ENCODE measurements around the gene NTN3.
A peak's percentile ranks its signal among the peaks of the same experiment; 100 is the strongest.
"Not testable (repeated sequence)": the region's sequence is repeated elsewhere in the genome, so short reads cannot be mapped to it uniquely, and the experiment has no call there.

NTN3 gene

DNA sequence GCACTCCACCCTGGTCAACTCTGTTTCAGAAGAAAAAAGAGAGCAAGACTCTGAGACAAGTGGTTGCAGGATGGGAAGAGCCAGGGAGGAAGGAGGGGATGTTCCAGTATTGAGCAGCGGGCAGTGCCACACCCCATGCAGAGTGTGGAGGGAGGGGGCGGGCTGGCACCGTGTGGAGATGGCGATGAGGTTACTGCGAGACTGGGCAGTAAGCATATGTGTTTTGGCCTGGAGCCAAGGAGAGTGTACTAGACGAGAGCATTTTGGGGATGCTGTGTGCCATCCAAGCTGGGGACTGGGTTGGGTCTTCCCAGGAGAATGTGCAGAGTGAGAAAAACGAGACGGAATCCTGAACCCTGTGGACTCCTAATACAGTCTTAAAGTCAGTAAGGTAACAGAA, 7.2 kb downstream of the NTN3 start:
- DNase-seq (ENCODE audit: low read depth in 1 of 2, low spot score in 1 of 2): no peak

DNA sequence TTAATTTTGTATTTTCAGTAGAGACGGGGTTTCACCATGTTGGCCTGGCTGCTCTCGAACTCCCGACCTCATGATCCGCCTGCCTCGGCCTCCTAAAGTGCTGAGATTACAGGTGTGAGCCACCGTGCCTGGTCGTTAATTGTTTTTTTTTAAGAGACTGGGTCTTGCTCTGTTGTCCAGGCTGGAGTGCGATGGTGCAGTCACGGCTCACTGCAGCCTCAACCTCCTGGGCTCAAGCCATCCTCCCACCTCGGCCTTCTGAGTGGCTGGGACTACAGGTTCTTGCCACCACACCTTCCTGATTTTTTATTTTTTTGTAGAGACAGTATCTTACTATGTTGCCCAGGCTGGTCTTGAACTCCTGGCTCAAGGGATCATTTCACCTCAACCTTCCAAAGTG, 8.9 kb downstream of the NTN3 start:
- not testable (repeated sequence) for DNase-seq (ENCODE audit: low read depth in 1 of 2, low spot score in 1 of 2)

DNA sequence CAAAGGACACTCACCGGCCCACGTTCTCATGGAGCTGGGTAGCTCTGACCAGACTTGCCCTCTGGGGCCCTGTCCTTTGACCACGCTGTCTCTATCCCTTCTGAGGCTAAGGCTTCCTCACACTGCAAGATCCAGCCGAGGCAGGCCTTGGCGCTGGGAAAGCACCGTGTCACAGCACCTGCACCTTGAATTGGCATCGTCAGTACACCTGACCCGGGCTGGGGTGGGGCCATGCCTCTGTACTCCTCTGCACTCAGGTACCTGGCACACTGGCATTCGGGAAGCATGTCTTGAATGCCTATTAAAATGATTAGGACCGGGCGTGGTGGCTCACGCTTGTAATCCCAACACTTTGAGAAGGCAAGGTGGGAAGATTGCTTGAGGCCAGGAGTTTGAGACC, 9.9 kb downstream of the NTN3 start:
- DNase-seq (ENCODE audit: low read depth in 1 of 2, low spot score in 1 of 2): no peak

DNA sequence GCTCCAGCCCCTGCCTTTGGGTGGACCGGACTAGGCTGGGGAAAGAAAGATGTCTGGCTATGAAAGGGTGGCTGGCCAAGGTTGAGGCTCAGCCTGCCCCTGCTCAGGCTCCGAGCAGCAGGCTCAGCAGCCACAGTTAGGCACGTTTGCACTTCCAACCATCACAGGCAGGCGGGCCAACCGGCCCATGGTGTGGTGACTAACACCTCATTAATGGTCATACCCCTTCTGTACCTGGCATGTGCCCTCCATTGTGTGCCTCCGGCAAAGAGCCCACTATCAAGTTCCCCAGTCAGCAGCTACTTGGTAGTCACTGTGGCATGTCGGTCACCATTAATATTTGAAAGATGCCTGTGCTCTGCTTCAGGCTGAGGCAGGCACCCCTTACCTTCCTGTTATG, 10.6 kb downstream of the NTN3 start:
- no peak for DNase-seq (ENCODE audit: low read depth in 1 of 2, low spot score in 1 of 2)

DNA sequence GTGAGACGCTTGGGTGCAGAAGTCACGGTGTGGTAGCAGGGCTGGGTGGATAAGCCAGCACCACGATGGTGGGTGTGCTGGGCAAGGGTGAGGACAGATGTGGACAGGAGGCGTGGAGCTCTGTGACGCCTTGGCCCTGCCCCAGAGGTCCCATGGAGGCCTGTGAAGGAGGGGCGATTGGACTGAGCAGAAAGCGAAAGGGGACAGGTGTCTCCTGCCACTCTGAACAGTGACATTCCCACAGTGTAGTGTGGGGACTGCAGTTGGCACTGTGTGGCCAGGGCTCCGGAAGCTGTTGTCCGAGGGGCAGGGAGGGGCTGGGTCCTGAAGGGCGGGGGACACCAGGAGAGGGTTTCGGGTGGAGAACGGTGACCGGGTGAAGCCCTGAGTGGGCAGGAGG, 11.2 kb downstream of the NTN3 start:
- DNase-seq (ENCODE audit: low read depth in 1 of 2, low spot score in 1 of 2): no peak

DNA sequence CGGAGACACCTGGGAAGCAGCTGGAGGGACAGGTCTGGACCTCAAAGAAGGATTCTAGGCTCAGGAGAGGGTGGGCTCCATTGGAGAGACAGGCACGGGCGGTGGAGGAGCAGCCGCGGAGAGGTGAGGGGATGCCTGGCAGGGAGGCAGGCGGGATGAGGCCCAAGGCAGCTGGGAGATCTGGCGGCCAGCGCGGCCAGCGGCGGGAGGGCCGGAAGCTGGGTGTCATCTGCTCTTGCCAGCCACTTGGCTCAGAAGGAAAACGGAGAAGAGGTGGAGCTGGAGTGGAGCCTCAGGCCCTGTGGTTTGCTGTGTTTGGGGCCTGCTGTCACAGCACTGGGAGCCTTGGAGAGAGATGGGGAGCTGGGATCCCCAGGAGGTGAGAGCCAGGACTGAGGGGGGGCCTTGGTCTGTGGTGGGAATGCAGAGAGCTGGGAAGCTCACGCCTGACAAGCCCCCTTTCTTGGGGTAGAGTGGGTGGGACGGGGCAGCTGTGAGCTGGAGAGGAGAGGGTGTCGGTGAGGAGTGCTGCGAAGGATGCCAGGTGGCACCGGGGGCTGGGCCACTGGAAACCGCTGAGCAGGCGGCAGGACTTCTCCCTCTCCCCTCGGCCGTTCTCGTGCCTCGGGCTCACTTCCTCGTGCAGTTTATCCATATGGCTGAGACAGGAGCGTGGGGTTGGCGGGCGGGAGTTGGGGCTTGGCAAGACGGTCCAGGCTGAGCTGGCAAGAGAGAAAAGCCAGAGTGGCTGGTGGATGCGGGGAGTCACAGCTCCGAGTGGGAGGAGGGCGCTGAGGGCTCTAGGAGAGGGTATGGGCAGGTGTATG, 11.8 kb downstream of the NTN3 start:
- no peak for DNase-seq (ENCODE audit: low read depth in 1 of 2, low spot score in 1 of 2)

DNA sequence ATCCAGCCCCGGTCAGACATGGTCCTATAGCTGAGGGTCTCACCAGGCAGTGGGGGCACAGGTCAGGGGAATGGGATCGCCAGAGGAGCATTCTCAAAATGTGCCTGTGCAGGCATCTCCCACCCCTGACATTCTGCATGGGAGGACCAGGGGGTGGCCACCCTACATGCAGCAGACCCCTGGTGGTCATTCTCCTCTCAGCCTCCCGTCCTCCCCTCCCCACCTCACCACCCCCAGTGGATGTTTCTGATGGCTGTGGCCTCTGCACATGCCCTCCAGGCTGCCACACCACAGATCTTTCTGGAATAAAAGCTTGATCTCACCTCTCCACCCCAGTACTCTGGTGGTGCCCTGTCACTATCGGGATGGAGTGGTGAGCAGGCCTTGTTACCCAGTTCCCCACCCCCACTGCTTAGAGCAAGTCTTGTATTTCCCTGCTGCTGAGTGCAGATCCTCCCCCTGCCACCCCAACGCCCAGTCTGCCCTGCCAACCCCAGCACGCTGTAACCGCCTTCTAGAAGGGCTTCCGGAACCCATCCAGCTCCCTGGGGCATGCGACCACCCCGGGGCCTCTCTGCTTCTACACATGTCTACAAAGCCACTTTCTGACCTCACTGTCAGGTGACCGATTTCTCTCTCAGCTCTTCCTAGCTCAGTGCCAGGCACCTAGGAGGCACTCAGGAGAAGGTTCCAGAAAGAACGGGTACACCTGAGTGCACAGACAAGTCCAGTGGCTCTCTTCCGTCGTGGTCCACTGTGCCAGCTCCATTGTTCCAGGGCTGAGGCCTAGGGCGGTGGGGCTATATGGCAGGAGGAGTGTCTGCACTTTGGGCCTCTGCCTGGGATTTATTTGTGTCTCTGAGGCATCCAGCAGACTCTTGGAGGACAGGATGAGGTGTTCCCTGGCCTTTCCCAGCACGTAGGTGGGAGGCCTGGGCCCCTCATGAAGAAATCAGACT, 13.1 kb downstream of the NTN3 start:
- DNase-seq (ENCODE audit: low read depth in 1 of 2, low spot score in 1 of 2): no peak

DNA sequence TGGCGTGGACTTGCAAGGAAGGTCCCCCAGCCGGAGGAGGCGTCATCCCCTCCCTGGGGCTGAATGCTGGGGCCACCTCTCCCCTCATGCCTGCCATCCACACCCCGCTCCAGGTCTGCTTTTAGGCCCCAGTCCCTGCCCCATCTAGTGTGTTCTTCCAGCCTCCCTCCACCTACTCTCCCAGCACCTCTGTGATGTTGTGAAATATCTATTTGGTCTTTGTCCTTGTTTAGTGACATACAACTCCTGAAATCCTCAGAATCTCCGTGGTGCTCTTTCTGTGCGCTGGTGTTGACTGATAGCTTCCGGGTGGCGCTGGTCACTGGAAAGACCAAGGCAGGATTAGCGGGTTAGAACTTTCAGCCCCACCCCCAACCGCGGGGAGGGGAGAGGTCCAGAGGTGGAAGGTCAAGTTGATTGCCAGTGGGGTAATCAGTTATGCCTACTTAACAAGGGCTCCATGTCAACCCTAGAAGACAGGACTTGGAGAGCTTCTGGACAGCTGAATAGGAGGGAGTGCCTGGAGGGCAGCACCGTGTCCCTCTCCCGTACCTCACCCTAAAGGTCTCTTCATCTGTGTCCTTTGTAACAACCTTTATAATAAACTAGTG, 13.9 kb downstream of the NTN3 start:
- DNase-seq (ENCODE audit: low read depth in 1 of 2, low spot score in 1 of 2): no peak

DNA sequence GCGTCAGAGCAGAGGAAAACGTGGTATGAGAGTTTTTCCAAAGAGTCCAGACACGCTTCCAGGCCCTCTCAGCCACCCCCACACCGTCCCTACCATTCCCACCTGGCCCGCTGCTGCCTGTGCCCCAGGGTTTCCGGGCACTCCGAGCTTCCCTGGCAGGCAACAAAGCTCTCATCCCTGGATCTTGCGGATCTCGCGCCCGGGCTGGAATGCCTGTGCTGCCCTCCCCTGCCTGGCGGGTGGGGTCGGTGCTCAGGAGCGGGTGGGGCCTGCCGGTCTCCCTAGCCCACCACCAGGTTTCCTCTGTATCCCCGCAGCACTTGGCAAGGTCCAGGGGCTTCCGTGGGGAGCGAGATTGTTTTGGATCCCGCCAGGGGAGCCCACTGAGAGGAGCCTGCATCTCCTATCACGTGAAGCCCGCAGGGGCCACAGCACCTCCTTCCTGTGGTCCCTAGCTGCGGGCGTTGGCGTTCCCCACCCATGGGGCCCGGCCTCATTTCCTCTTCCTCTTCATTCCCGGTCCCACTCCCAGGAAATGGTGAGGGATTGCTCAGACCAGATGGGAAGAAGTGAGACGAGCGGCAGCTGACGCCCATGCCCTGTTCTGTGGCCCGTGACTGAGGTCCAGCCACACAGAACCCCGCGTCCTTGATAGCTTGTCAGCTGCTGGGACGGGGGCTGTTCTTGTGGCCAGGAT, 14.9 kb downstream of the NTN3 start:
- DNase-seq (ENCODE audit: low read depth in 1 of 2, low spot score in 1 of 2): no peak

DNA sequence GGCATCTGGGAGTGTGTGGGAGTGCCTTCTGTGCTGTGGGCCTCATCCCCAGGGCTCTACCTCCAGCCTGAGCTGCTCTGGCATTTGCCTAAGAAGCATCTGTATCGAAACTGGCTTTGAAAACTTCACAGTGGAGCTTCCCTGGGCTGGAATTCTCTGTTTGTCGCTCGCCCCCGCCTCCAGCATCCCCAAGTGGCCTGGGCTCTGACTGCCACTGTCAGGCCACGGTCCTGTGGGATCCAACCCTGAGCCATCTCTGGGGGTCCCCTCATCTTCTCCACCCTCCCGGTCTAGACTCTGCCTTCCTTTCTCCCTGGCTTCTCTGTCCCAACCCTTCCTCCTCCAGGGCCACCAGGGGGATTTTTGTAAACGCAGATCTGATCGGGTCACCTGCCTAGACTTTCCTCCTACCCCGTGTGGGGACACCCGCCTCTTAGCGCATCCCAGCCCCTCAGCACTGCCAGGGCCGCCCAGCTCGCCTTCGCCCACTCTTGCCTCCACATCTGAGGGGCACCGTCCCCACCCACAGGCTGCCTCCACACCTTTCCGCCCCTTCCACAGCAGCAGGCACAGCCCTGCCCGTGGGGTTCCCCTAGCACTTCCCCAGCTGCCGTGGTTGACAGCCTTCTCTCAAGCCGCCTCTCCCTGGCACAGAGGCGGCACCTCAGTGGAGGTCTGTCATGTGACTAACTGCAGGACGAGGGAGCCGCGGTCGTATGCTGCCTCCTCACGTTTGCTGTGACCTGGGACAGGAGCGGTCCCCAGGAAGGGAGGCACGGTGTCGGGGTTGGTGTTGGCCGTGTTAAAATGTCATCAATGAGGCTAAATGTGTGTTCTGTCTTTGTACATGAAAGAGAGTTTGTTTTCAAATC, 15.8 kb downstream of the NTN3 start:
- peak; percentile 52 to 62 for DNase-seq (ENCODE audit: low read depth in 1 of 2, low spot score in 1 of 2)

DNA sequence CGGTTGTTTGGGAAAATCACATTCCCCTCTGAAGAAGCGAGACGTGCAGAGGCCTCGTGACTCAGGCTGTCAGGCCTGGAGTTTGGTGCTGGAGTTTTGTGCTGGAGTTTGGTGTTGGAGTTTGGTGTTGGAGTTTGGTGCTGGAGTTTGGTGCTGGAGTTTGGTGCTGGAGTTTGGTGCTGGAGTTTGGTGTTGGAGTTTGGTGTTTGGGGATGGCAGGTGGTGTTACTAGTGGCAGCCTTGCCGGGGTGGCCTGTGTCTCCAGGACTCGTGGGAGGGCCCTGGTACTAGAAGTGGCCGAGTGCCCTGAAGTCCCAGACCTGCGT, 16.4 kb downstream of the NTN3 start:
- no peak for DNase-seq (ENCODE audit: low read depth in 1 of 2, low spot score in 1 of 2)

DNA sequence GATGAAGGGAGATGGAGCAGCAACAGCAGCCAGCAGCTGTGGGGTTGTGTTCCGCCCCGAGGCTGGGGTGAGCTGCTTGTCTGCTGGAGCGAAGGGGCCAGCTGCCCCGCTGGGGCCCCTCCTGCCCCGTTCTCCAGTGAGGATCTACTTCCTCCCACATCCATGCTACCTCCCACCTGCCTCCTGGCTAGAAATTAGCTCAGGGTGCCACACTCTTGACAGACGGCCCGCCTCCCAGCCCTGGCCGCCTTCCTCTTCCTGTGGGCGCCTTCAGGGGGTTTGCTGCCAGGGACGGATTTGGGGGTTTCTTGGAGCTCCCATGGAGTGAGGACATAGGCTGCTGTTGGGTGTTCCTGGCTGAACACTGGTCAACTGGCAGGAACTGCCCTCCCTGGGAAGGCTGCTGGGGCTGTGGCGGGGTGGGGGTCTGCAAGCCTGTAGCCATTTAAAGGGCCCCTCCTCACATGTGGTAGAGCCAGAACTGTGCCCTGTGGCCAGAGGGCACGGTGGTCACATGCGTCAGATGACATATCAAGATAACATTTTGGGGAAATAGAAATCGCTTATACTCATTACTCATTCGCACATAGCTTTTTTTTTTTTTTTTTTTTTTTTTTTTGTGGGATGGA, 16.9 kb downstream of the NTN3 start:
- no peak for DNase-seq (ENCODE audit: low read depth in 1 of 2, low spot score in 1 of 2)

DNA sequence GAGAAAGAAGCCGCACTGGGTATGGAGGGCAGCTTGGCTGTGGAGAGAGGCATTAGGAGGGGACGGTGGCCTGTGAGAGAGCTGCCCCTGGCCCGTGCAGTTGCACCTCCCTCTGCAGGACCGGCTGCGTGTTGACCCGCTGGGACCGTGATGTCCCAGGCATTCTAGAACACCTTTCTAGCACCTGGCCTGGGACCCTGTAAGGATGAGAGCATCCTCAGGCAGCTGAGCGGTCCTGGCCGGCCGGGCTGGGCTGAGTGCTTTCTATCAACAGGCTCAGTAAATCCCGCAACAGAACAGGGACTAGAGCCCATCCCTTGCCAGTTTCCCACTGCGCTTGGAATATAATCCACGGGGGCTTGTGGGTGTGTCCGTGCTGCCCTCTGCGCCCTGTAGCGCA, 18.5 kb downstream of the NTN3 start:
- no peak for DNase-seq (ENCODE audit: low read depth in 1 of 2, low spot score in 1 of 2)

DNA sequence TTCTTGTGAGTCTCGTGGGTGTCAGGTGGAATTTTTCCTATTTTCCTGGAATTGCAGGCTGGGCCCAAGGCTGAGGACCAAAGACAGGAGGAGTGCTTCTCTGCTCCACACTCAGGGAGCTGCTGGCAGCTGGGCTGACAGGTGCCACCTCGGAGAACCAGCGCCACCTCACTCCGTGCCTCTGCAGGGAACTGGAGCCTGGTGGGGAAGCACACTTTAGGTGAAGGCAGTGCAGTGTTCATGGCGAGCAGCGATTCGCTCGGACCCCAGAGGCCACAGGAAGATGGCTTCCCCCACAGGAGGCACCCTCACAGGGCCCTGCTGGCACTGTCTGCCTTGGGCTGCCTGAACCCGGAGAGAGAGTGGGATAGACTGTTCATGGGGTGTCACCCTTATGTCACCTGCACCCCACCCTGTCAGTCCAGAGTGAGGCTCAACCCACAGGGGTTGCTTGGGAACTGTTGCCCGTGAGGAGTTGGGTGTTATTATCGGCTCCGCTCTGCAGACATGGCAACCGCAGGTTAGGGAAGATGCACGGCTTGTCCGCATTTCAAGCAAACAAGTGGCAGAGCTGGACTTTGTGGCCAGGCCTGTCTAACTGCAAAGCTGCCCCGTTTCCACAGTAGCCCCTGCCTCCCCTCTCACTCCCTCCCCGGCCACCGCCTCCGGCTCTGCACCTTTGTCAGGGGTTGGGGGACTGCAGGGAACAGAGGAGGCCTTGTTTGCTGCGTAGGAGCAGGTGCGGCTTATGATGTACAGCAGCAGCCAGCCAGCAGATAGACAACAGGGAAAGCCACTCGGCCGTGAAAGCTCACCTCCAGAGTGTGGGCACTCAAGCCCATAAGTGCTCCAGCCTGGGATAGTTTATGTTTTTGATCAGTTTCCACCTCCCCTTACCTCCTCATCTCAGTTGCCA, 19.4 kb downstream of the NTN3 start:
- DNase-seq (ENCODE audit: low read depth in 1 of 2, low spot score in 1 of 2): no peak

DNA sequence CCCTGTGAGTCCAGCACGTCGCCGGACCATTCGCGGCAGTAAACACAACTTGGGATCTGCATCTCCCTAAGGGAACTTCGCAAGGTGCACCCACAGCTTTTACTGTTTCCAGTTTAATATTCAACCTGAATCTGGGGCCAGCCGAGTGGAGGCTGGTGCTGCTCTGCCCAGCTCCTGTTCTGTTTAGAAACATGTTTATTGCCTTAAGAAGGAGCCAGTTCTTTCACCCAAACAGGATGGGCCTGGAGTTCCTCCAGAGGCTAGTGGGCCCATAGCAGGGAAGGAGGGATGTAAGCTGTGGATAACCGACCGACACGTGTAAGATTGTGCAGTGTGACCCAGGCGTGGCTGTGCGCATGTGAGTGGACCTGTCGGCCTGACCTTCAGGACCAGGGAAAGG, 21.2 kb downstream of the NTN3 start:
- no peak for DNase-seq (ENCODE audit: low read depth in 1 of 2, low spot score in 1 of 2)

DNA sequence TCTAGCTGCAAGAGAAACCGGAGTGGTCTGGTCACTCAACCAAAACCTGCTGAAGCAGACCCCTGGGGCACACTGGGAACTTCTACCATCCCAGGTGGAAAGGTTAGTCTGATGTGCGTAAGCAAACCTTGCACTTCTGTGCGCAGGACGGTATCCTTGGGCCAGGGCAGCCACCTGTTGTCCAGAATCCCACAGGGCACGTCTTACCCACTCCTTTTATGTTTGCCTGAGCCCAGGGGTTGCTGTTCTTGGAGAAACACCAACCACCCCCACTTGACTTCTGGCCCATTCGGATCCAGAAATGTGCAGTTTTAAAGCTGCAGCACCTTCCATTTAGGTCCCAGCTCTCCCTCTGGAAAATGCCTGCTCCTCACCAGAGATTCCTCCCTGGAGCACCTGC, 22.5 kb downstream of the NTN3 start:
- DNase-seq (ENCODE audit: low read depth in 1 of 2, low spot score in 1 of 2): no peak

DNA sequence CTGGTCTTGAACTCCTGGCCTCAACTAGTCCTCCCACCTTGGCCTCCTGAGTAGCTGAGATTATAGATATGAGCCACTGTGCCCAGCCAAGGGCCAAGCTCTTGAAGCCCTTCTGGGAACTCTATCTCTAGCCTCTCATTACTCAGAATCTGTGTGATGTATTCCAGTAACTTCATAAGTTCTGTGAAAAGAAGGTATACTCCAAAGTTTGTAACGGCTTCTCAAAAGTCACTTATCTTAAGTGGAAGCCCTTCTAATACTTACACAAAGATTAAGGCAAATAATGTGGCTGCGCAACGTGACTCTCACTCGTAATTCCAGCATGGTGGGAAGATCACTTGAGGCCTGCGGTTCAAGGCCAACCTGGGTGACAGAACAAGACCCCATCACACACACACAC, 23.5 kb downstream of the NTN3 start:
- DNase-seq (ENCODE audit: low read depth in 1 of 2, low spot score in 1 of 2): no peak

DNA sequence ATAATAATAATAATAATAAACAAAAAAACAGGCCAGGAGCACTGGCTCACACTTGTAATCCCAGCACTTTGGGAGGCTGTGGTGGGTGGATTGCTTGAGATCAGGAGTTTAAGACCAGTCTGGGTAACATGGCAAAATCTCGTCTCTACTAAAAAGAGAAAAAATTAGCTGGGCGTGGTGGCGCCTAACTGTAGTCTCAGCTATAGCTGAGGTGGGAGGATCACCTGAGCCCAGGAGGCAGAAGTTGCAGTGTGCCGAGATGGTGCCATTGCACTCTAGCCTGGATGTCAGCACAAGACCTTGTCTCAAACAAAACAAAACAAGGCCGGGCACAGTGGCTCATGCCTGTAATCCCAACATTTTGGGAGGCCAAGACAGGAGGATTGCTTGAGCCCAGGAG, 23.9 kb downstream of the NTN3 start:
- DNase-seq (ENCODE audit: low read depth in 1 of 2, low spot score in 1 of 2): no peak

Measured in activated CD4-positive, alpha-beta T cell treated with anti-CD3 and anti-CD28 coated beads, Interleukin-2, amount 50 U/mL, for 24 hours (primary cell).